ENCODE data around the gene LRP1B.

- no peak for TF ChIP-seq GATA2 (IDR thresholded peaks at IDR 0.05; ENCODE audit: low read depth, low read length)
- no peak for TF ChIP-seq GATA3 (IDR thresholded peaks at IDR 0.05; ENCODE audit: low read depth, low read length)
These were observed 531.8 kb downstream of the LRP1B start for GRCh38 chr2:141598982-141599381.
